ENCODE results near the gene HAAO. TPM values are rescaled to one million over a fixed set of nuclear protein-coding genes. Genes with fewer than 3 reads are reported as not detected.

The HAAO gene
- total RNA-seq, 1 donor from 2014 or later, result 8.5 TPM

DNA sequence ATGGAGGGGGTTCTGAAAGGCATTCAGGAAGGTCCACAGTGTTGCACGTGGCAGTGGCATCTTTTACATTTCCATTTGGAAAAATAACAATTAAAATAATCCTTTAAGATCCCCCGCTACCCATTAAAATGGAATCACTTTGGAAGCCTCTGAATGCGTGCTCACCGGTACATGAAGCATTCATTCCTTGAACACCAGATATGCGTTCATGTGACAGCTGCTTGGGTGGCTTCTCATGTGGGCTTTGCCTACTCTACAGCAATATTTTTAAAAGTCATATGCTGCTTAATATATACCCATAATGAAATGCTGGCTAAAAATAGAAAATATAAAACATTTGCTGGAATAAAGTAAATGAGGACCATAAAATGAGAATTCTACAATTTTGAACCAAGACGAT, 14.4 kb upstream of the HAAO start:
- no peaks in the 10 kb centered on the region for H3K36me3 Mint-ChIP-seq (ENCODE audit: low read depth)
- TF ChIP-seq, protein P1, sequence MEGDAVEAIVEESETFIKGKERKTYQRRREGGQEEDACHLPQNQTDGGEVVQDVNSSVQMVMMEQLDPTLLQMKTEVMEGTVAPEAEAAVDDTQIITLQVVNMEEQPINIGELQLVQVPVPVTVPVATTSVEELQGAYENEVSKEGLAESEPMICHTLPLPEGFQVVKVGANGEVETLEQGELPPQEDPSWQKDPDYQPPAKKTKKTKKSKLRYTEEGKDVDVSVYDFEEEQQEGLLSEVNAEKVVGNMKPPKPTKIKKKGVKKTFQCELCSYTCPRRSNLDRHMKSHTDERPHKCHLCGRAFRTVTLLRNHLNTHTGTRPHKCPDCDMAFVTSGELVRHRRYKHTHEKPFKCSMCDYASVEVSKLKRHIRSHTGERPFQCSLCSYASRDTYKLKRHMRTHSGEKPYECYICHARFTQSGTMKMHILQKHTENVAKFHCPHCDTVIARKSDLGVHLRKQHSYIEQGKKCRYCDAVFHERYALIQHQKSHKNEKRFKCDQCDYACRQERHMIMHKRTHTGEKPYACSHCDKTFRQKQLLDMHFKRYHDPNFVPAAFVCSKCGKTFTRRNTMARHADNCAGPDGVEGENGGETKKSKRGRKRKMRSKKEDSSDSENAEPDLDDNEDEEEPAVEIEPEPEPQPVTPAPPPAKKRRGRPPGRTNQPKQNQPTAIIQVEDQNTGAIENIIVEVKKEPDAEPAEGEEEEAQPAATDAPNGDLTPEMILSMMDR (IDR thresholded peaks at IDR 0.05), result no peak
- H3K4me3 Mint-ChIP-seq (ENCODE audit: unreplicated experiment), result no peak overlapping the region
- H3K9me3 Mint-ChIP-seq (ENCODE audit: low read depth), result no peaks in the 10 kb centered on the region
- H3K4me1 Mint-ChIP-seq (ENCODE audit: low read depth), result peaks cover 33% of the 10 kb centered on the region
- no peaks in the 10 kb centered on the region for H3K27me3 Mint-ChIP-seq (ENCODE audit: low read depth)
- no peak overlapping the region for H3K27ac Mint-ChIP-seq (ENCODE audit: unreplicated experiment)
- DNase-seq (ENCODE audit: low spot score), result no peak

GRCh38 chr2:42804891-42805290, 12.5 kb upstream of the HAAO start:
- no peaks in the 10 kb centered on the region for H3K9me3 Mint-ChIP-seq (ENCODE audit: low read depth)
- no peak overlapping the region for H3K27ac Mint-ChIP-seq (ENCODE audit: unreplicated experiment)
- no peaks in the 10 kb centered on the region for H3K27me3 Mint-ChIP-seq (ENCODE audit: low read depth)
- no peaks in the 10 kb centered on the region for H3K36me3 Mint-ChIP-seq (ENCODE audit: low read depth)
- no peak for DNase-seq (ENCODE audit: low spot score)
- H3K4me1 Mint-ChIP-seq (ENCODE audit: low read depth), result peaks cover 37% of the 10 kb centered on the region
- TF ChIP-seq, protein P1 (IDR thresholded peaks at IDR 0.05), result no peak
- no peak overlapping the region for H3K4me3 Mint-ChIP-seq (ENCODE audit: unreplicated experiment)

DNA sequence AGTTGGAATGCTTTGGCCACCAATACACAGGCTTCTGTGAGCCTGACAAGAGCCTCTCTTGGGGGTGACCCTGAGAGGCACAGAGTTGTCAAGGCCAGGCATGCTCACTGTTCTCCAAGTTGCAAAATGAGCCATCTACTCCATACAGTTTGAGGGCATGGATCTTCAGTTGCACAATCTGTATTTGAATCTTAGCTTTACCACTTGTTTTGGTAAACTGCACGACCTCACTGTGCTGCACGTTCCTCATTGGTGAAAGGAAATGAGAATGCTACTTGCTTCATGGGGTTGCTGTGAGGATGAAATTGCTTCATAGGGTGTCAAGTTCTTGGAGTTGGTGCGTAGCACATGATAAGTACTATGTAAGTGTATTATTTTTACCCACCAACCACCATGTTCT, 12.0 kb upstream of the HAAO start:
- Mint-ChIP-seq H3K27ac (ENCODE audit: unreplicated experiment) (no peak overlapping the region), H3K4me1 (ENCODE audit: low read depth) (peaks cover 33% of the 10 kb centered on the region), H3K27me3 (ENCODE audit: low read depth) (no peaks in the 10 kb centered on the region), H3K9me3 (ENCODE audit: low read depth) (no peaks in the 10 kb centered on the region), H3K36me3 (ENCODE audit: low read depth) (no peaks in the 10 kb centered on the region), H3K4me3 (ENCODE audit: unreplicated experiment) (no peak overlapping the region)
- TF ChIP-seq, protein P1 (IDR thresholded peaks at IDR 0.05), result no peak
- DNase-seq (ENCODE audit: low spot score), result no peak

DNA sequence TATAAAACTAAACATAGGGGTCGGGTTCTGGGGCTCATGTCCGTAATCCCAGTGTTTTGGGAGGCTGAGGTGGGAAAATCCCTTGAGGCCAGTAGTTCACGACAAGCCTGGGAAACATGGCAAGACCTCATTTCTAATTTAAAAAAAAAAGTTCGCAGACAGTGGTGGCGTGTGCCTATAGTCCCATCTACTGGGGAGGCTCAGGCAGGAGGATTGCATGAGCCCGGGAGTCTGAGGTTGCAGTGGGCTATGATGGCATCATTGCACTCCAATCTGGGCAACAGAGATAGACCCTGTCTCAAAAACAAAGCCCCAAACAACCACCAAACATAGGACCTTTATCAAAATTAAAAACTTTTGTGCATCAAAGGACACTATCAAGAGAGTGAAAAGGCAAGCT, 9.8 kb upstream of the HAAO start:
- DNase-seq (ENCODE audit: low spot score), result no peak
- TF ChIP-seq, protein P1 (IDR thresholded peaks at IDR 0.05), result no peak
- Mint-ChIP-seq H3K4me1 (ENCODE audit: low read depth) (peaks cover 21% of the 10 kb centered on the region), H3K9me3 (ENCODE audit: low read depth) (no peaks in the 10 kb centered on the region), H3K27me3 (ENCODE audit: low read depth) (no peaks in the 10 kb centered on the region), H3K27ac (ENCODE audit: unreplicated experiment) (no peak overlapping the region), H3K36me3 (ENCODE audit: low read depth) (no peaks in the 10 kb centered on the region), H3K4me3 (ENCODE audit: unreplicated experiment) (no peak overlapping the region)

- H3K27me3 Mint-ChIP-seq (ENCODE audit: low read depth), result no peaks in the 10 kb centered on the region
- TF ChIP-seq, protein P1 (IDR thresholded peaks at IDR 0.05), result no peak
- H3K4me3 Mint-ChIP-seq (ENCODE audit: unreplicated experiment), result peak overlapping the region; percentile 6
- no peaks in the 10 kb centered on the region for H3K36me3 Mint-ChIP-seq (ENCODE audit: low read depth)
- peak overlapping the region; percentile 78 for H3K27ac Mint-ChIP-seq (ENCODE audit: unreplicated experiment)
- DNase-seq (ENCODE audit: low spot score), result no peak
- H3K9me3 Mint-ChIP-seq (ENCODE audit: low read depth), result no peaks in the 10 kb centered on the region
- H3K4me1 Mint-ChIP-seq (ENCODE audit: low read depth), result peaks cover 20% of the 10 kb centered on the region
These were observed 9.0 kb upstream of the HAAO start for GRCh38 chr2:42801381-42801780.
